SK-N-SH treated with all-trans-retinoic acid at 6 μM for 48 hours (cell line): ENCODE data around the gene PCDHGA1.

Source experiments
- ATAC-seq: fragments of 200-7000 bp; cut with Tn5 transposase; 3 replicates; pipeline ENCODE4 v1.9.1; 2020; ENCODE audit warnings: mild to moderate bottlenecking, moderate library complexity
- ARNTL ChIP-seq: fragments of 450-650 bp; formaldehyde crosslinking; IDR thresholded peaks from 2 replicates; pipeline ENCODE4 v1.5.0; 2020; ENCODE audit warnings: low read depth, mild to moderate bottlenecking, moderate library complexity, borderline replicate concordance
- BACH2 ChIP-seq: fragments of 250-450 bp; sonication (Bioruptor Pico); IDR thresholded peaks from 2 replicates; pipeline ENCODE4 v1.9.0; 2021; ENCODE audit warnings: mild to moderate bottlenecking, borderline replicate concordance
- CSDC2 ChIP-seq: fragments of 250-450 bp; sonication (Bioruptor Pico); IDR thresholded peaks from 2 replicates; pipeline ENCODE4 v1.5.0; 2020; ENCODE audit warnings: mild to moderate bottlenecking, moderate library complexity
- CSRNP3 ChIP-seq: fragments of 250-450 bp; sonication (Bioruptor Pico); IDR thresholded peaks from 2 replicates; pipeline ENCODE4 v1.5.1; 2021; ENCODE audit warnings: mild to moderate bottlenecking, moderate library complexity
- ESRRG ChIP-seq: fragments of 250-450 bp; sonication (Bioruptor Pico); IDR thresholded peaks from 2 replicates; pipeline ENCODE4 v1.6.1; 2021; ENCODE audit warnings: mild to moderate bottlenecking
- GLIS3 ChIP-seq: fragments of 250-450 bp; sonication (Bioruptor Pico); IDR thresholded peaks from 2 replicates; pipeline ENCODE4 v1.5.0; 2020; ENCODE audit warnings: mild to moderate bottlenecking, moderate library complexity
- ISL1 ChIP-seq: fragments of 250-450 bp; sonication (Bioruptor Pico); IDR thresholded peaks from 2 replicates; pipeline ENCODE4 v2.1.2; 2022; ENCODE audit warnings: mild to moderate bottlenecking, moderate library complexity
- PATZ1 ChIP-seq: fragments of 250-450 bp; sonication (Bioruptor Pico); IDR thresholded peaks from 2 replicates; pipeline ENCODE4 v1.8.0; 2020; ENCODE audit warnings: mild to moderate bottlenecking, moderate library complexity, borderline replicate concordance
- POU6F1 ChIP-seq: fragments of 250-450 bp; sonication (Bioruptor Pico); IDR thresholded peaks from 2 replicates; pipeline ENCODE4 v1.8.0; 2021; ENCODE audit warnings: low read depth, mild to moderate bottlenecking, moderate library complexity, borderline replicate concordance
- PPARA ChIP-seq: fragments of 250-450 bp; sonication (Bioruptor Pico); IDR thresholded peaks from 2 replicates; pipeline ENCODE4 v1.5.0; 2020; ENCODE audit warnings: mild to moderate bottlenecking, borderline replicate concordance
- RARB ChIP-seq: fragments of 250-450 bp; sonication (Bioruptor Pico); IDR thresholded peaks from 2 replicates; pipeline ENCODE4 v1.8.0; 2021; ENCODE audit warnings: mild to moderate bottlenecking, moderate library complexity
- TCF4 ChIP-seq: fragments of 250-450 bp; sonication (Bioruptor Pico); IDR thresholded peaks from 2 replicates; pipeline ENCODE4 v1.8.0; 2021; ENCODE audit warnings: mild to moderate bottlenecking, moderate library complexity, borderline replicate concordance
- TOX ChIP-seq: fragments of 250-450 bp; sonication (Bioruptor Pico); IDR thresholded peaks from 2 replicates; pipeline ENCODE4 v1.8.0; 2021; ENCODE audit warnings: mild to moderate bottlenecking, moderate library complexity, borderline replicate concordance
- TSHZ2 ChIP-seq: fragments of 250-450 bp; sonication (Bioruptor Pico); IDR thresholded peaks from 2 replicates; pipeline ENCODE4 v1.5.0; 2020; ENCODE audit warnings: mild to moderate bottlenecking, moderate library complexity
- ZFP30 ChIP-seq: fragments of 450-650 bp; formaldehyde crosslinking; IDR thresholded peaks from 2 replicates; pipeline ENCODE4 v1.5.0; 2022; ENCODE audit warnings: mild to moderate bottlenecking, moderate library complexity
- ZNF565 ChIP-seq: fragments of 450-650 bp; formaldehyde crosslinking; conservative IDR thresholded peaks from 2 replicates; pipeline ENCODE4 v1.5.0; 2020; ENCODE audit warnings: low read depth, mild to moderate bottlenecking, moderate library complexity
- ZNF70 ChIP-seq: fragments of 450-650 bp; formaldehyde crosslinking; IDR thresholded peaks from 2 replicates; pipeline ENCODE4 v1.5.0; 2020; ENCODE audit warnings: mild to moderate bottlenecking, moderate library complexity
- ZNF8 ChIP-seq: fragments of 450-650 bp; formaldehyde crosslinking; IDR thresholded peaks from 2 replicates; pipeline ENCODE4 v1.5.0; 2020; ENCODE audit warnings: mild to moderate bottlenecking, moderate library complexity

The PCDHGA1 gene

GRCh38 chr5:141486091-141486490, 155.8 kb downstream of the PCDHGA1 start:
- TF ChIP-seq GLIS3 (no peak), PATZ1 (CRISPR knock-in tag) (no peak), TCF4 (CRISPR knock-in tag) (no peak), ARNTL (CRISPR knock-in tag) (no peak)
- ATAC-seq = no peak

- no peak for TF ChIP-seq GLIS3
- TF ChIP-seq ZNF8 = no peak
- no peak for TF ChIP-seq CSDC2 (CRISPR knock-in tag)
- TF ChIP-seq ESRRG (CRISPR knock-in tag) = no peak
- no peak for TF ChIP-seq BACH2 (CRISPR knock-in tag)
- TF ChIP-seq TCF4 (CRISPR knock-in tag) = no peak
- TF ChIP-seq POU6F1 (CRISPR knock-in tag) = no peak
- TF ChIP-seq ZFP30 = no peak
- TF ChIP-seq TSHZ2 = no peak
- no peak for TF ChIP-seq CSRNP3 (CRISPR knock-in tag)
- TF ChIP-seq PATZ1 (CRISPR knock-in tag) = no peak
- TF ChIP-seq ZNF70 = no peak
- TF ChIP-seq PPARA = no peak
- ATAC-seq = no peak
These were observed 156.8 kb downstream of the PCDHGA1 start for GRCh38 chr5:141487131-141487530.

GRCh38 chr5:141488591-141489561, 158.6 kb downstream of the PCDHGA1 start, which contains the start of gene PCDHGC5:
PCDHGC5 (plus strand) TSS chr5:141489081; CDS start chr5:141489241, 160 bp downstream.
- peak; percentile 66 for ATAC-seq
- TF ChIP-seq ZNF565 (no peak), TSHZ2 (no peak), CSRNP3 (CRISPR knock-in tag) (no peak), ZNF70 (no peak), RARB (CRISPR knock-in tag) (no peak), ISL1 (CRISPR knock-in tag) (no peak), TOX (CRISPR knock-in tag) (no peak), BACH2 (CRISPR knock-in tag) (no peak), ZNF8 (no peak), TCF4 (CRISPR knock-in tag) (no peak)
- TF ChIP-seq, all 23 proteins: peak for 0
